Prostate gland (tissue), 2 donors: ENCODE results near the gene MRC1. TPM values are rescaled to one million over a fixed set of nuclear protein-coding genes. Genes with fewer than 3 reads are reported as not detected.

Experiments
- DNase-seq: peaks from one replicate; pipeline ENCODE4 v3.0.0-alpha.2; 2019; ENCODE audit warnings: low spot score
- H3K27ac ChIP-seq, 2 donors: fragments of 200-600 bp; sonication (generic); 2 replicates each; pipeline ENCODE4 v1.5.1; 2017 to 2019
- H3K27me3 ChIP-seq: fragments of 200-600 bp; sonication (generic); replicated peaks from 2 replicates; pipeline ENCODE4 v1.5.1; 2019; ENCODE audit not compliant: insufficient read depth
- H3K36me3 ChIP-seq, 2 donors: fragments of 200-600 bp; sonication (generic); 1 replicate in 1 of 2; 2 replicates in 1 of 2; pipeline versions ENCODE4 v1.5.1 to v1.8.1; 2017 to 2019
- H3K4me1 ChIP-seq: fragments of 200-600 bp; sonication (generic); replicated peaks from 2 replicates; pipeline ENCODE4 v1.5.1; 2019
- H3K4me3 ChIP-seq, 2 donors: fragments of 200-600 bp; sonication (generic); 2 replicates each; pipeline ENCODE4 v1.5.1; 2017 to 2019
- H3K9me3 ChIP-seq: fragments of 200-600 bp; sonication (generic); 2 replicates; pipeline ENCODE4 v1.5.1; 2017
- CTCF ChIP-seq, 4 experiments: fragments of 200-600 bp in 2 of 4; fragments of 450-650 bp in 2 of 4; sonication (generic) in 2 of 4; IDR thresholded peaks; 1 replicate in 3 of 4; 2 replicates in 1 of 4; pipeline ENCODE4 v1.5.1; 2016 to 2019; ENCODE audit warnings: antibody characterized with exemption in 4 of 4, mild to moderate bottlenecking in 2 of 4, moderate library complexity in 2 of 4
- POLR2A ChIP-seq: fragments of 450-650 bp; IDR thresholded peaks from one replicate; pipeline ENCODE4 v1.6.1; 2016; ENCODE audit warnings: antibody characterized with exemption, mild to moderate bottlenecking
- POLR2AphosphoS5 ChIP-seq: sonication (generic); formaldehyde crosslinking; IDR thresholded peaks from one replicate; pipeline ENCODE4 v1.6.1; 2017; ENCODE audit warnings: antibody characterized with exemption
- WGBS: methylation state at CpG from one replicate; pipeline ENCODE4 v1.1.5; 2018; 5-methylcytosine and 5-hydroxymethylcytosine counted together
- intact Hi-C: fragments of 100-400 bp; cut with DNase I; formaldehyde crosslinking; loops from one replicate; pipeline ENCODE4 v1.14.2; 2022
- total RNA-seq, 2 donors: library from RNA; depleted of rRNA; stranded (reverse); fragments of >200 nt; gene quantifications; one replicate each; pipeline ENCODE4 v1.1.0, GENCODE V29; 2016

MRC1 gene
- total RNA-seq, result 10 to 100 TPM in 1 of 2 donors, 1 to 10 TPM in 1; 3.1 to 27.4 TPM

GRCh38 chr10:17808971-17809841 lies at the start of gene MRC1:
TSS of gene MRC1 (plus strand) at chr10:17809348. CDS start at chr10:17809466, 118 bp downstream.
- intact Hi-C loops, result no loop called here
- Histone ChIP-seq H3K4me1 (no peaks in the 10 kb centered on the region), H3K9me3 (no peaks in the 10 kb centered on the region), H3K4me3 (no peak within 1 kb of the TSS), H3K27ac (no peak within 1 kb of the TSS), H3K36me3 (no peaks in the 10 kb centered on the region), H3K27me3 (no peaks in the 10 kb centered on the region)
- DNase-seq, result no peak
- 65% methylated on average over 23 of the region's 23 CpGs for WGBS
- TF ChIP-seq POLR2AphosphoS5, result no peak
- TF ChIP-seq POLR2A, result no peak
- TF ChIP-seq CTCF (IDR thresholded peaks at IDR 0.05), result no peak

- Histone ChIP-seq H3K4me3 (no peak overlapping the region), H3K36me3 (no peaks in the 10 kb centered on the region), H3K9me3 (no peaks in the 10 kb centered on the region), H3K27me3 (no peaks in the 10 kb centered on the region), H3K27ac (no peak overlapping the region), H3K4me1 (no peaks in the 10 kb centered on the region)
- intact Hi-C loops, result no loop called here
- 44% methylated on average over 4 of the region's 4 CpGs for WGBS
- TF ChIP-seq CTCF (IDR thresholded peaks at IDR 0.05), result no peak
- TF ChIP-seq POLR2AphosphoS5, result no peak
- no peak for DNase-seq
These were observed 45.0 kb upstream of the MRC1 start for GRCh38 chr10:17764142-17764541.

GRCh38 chr10:17765602-17766001 lies 43.5 kb upstream of the MRC1 start:
- H3K4me1 ChIP-seq, result no peaks in the 10 kb centered on the region
- H3K4me3 ChIP-seq, result no peak overlapping the region
- no peaks in the 10 kb centered on the region for H3K27me3 ChIP-seq
- intact Hi-C loops, result no loop called here
- no peak for TF ChIP-seq CTCF (IDR thresholded peaks at IDR 0.05)
- no peak for TF ChIP-seq POLR2A
- TF ChIP-seq POLR2AphosphoS5, result no peak
- no peaks in the 10 kb centered on the region for H3K9me3 ChIP-seq
- no peaks in the 10 kb centered on the region for H3K36me3 ChIP-seq
- no peak for DNase-seq
- no peak overlapping the region for H3K27ac ChIP-seq
- 71% methylated on average over 3 of the region's 3 CpGs for WGBS

- intact Hi-C loops, result no loop called here
These were observed 42.4 kb upstream of the MRC1 start for GRCh38 chr10:17766731-17767130.

More at GRCh38 chr10:17766731-17767130, 42.4 kb upstream of the MRC1 start:
- no peaks in the 10 kb centered on the region for H3K36me3 ChIP-seq
- H3K27me3 ChIP-seq, result no peaks in the 10 kb centered on the region
- no peaks in the 10 kb centered on the region for H3K4me1 ChIP-seq
- no peak overlapping the region for H3K4me3 ChIP-seq
- TF ChIP-seq CTCF (IDR thresholded peaks at IDR 0.05) (no peak), POLR2A (no peak), POLR2AphosphoS5 (no peak)
- H3K9me3 ChIP-seq, result no peaks in the 10 kb centered on the region
- no peak for DNase-seq
- 68% methylated on average over 1 of the region's 1 CpG for WGBS
- no peak overlapping the region for H3K27ac ChIP-seq
